HepG2 (cell line): ENCODE measurements around the gene ADGRD1. TPM values are rescaled to one million over a fixed set of nuclear protein-coding genes. Genes with fewer than 3 reads are reported as not detected.
A peak's percentile ranks its signal among the peaks of the same experiment; 100 is the strongest.

Experiments used
- AKAP8 ChIP-seq: sonication (generic); formaldehyde crosslinking; IDR thresholded peaks from 2 replicates; pipeline ENCODE4 v1.5.1; 2020; ENCODE audit warnings: mild to moderate bottlenecking, missing genetic modification reagents
- ARID3A ChIP-seq: IDR thresholded peaks from 2 replicates; pipeline ENCODE4 v1.6.1; 2012; ENCODE audit warnings: low read depth, low read length, improper control_type of control experiment
- BORCS8-MEF2B ChIP-seq: sonication (generic); formaldehyde crosslinking; IDR thresholded peaks from 2 replicates; pipeline ENCODE4 v1.8.0; 2022; ENCODE audit warnings: mild to moderate bottlenecking, missing genetic modification reagents
- CAMTA2 ChIP-seq: sonication (generic); formaldehyde crosslinking; IDR thresholded peaks from 2 replicates; pipeline ENCODE4 v1.4.0; 2020; ENCODE audit warnings: mild to moderate bottlenecking, missing genetic modification reagents, borderline replicate concordance
- CENPX ChIP-seq: sonication (generic); formaldehyde crosslinking; IDR thresholded peaks from 2 replicates; pipeline ENCODE4 v1.9.0; 2021; ENCODE audit warnings: mild to moderate bottlenecking, missing genetic modification reagents, moderate library complexity
- HES4 ChIP-seq: sonication (generic); formaldehyde crosslinking; IDR thresholded peaks from 2 replicates; pipeline ENCODE4 v1.9.0; 2021; ENCODE audit warnings: mild to moderate bottlenecking, missing genetic modification reagents, borderline replicate concordance
- HHEX ChIP-seq: IDR thresholded peaks from 2 replicates; pipeline ENCODE4 v1.6.1; 2016; ENCODE audit warnings: control low read depth
- KLF12 ChIP-seq: sonication (generic); formaldehyde crosslinking; IDR thresholded peaks from 2 replicates; pipeline ENCODE4 v1.4.0; 2020; ENCODE audit warnings: missing genetic modification reagents, borderline replicate concordance
- KMT2A ChIP-seq: sonication (generic); formaldehyde crosslinking; IDR thresholded peaks from 2 replicates; pipeline ENCODE4 v1.4.0; 2020; ENCODE audit warnings: missing genetic modification reagents
- MYC ChIP-seq: sonication (generic); formaldehyde crosslinking; IDR thresholded peaks from 2 replicates; pipeline ENCODE4 v1.9.0; 2021; ENCODE audit warnings: missing genetic modification reagents, borderline replicate concordance
- NCOA5 ChIP-seq: sonication (generic); formaldehyde crosslinking; IDR thresholded peaks from 2 replicates; pipeline ENCODE4 v1.4.0; 2020; ENCODE audit warnings: missing genetic modification reagents
- TERF1 ChIP-seq: sonication (generic); formaldehyde crosslinking; IDR thresholded peaks from 2 replicates; pipeline ENCODE4 v1.8.0; 2022; ENCODE audit warnings: mild to moderate bottlenecking, missing genetic modification reagents, moderate library complexity
- THAP11 ChIP-seq: IDR thresholded peaks from 2 replicates; pipeline ENCODE4 v1.6.1; 2016; ENCODE audit warnings: missing biosample characterization, missing genetic modification reagents
- ZNF337 ChIP-seq: sonication (generic); formaldehyde crosslinking; IDR thresholded peaks from 2 replicates; pipeline ENCODE4 v1.5.1; 2020; ENCODE audit warnings: missing genetic modification reagents, low read depth, mild to moderate bottlenecking, borderline replicate concordance
- ZNF513 ChIP-seq: sonication (generic); formaldehyde crosslinking; conservative IDR thresholded peaks from 2 replicates; pipeline ENCODE4 v1.5.0; 2020; ENCODE audit warnings: missing genetic modification reagents
- ZNF550 ChIP-seq: sonication (generic); formaldehyde crosslinking; IDR thresholded peaks from 2 replicates; pipeline ENCODE4 v1.4.0; 2020; ENCODE audit warnings: mild to moderate bottlenecking, missing genetic modification reagents, borderline replicate concordance
- ZNF660 ChIP-seq: sonication (generic); formaldehyde crosslinking; IDR thresholded peaks from 2 replicates; pipeline ENCODE4 v1.5.1; 2020; ENCODE audit warnings: mild to moderate bottlenecking, low read depth, missing genetic modification reagents, borderline replicate concordance
- ZNF703 ChIP-seq: sonication (generic); formaldehyde crosslinking; IDR thresholded peaks from 2 replicates; pipeline ENCODE4 v1.5.1; 2020; ENCODE audit warnings: missing genetic modification reagents, mild to moderate bottlenecking, moderate library complexity, borderline replicate concordance
- ZNF768 ChIP-seq: sonication (generic); formaldehyde crosslinking; IDR thresholded peaks from 2 replicates; pipeline ENCODE4 v1.4.0; 2020; ENCODE audit warnings: missing genetic modification reagents
- ZNF878 ChIP-seq: sonication (generic); formaldehyde crosslinking; IDR thresholded peaks from 2 replicates; pipeline ENCODE4 v1.8.1; 2023; ENCODE audit warnings: mild to moderate bottlenecking, missing genetic modification reagents, moderate library complexity
- polyA plus RNA-seq, 8 experiments: library from polyadenylated mRNA; depleted of rRNA in 3 of 8; stranded (reverse) in 7 of 8; unstranded in 1 of 8; fragments of >200 nt; fragmentation: Illumina TruSeq in 4 of 8; extraction: Trizol in 4 of 8; gene quantifications; 2 replicates each; pipeline versions ENCODE4 v1.2.1 to v1.2.3, GENCODE V29; 2011 to 2016; ENCODE audit warnings: low read depth in 4 of 8, missing spikeins in 1 of 8, mixed read lengths in 1 of 8; ENCODE audit not compliant: insufficient read depth in 1 of 8
- total RNA-seq, 5 experiments: library from RNA; depleted of rRNA; stranded (reverse); fragments of >200 nt; fragmentation: Illumina TruSeq; extraction: Trizol; gene quantifications; 2 replicates each; pipeline ENCODE4 v1.2.3, GENCODE V29; 2016; ENCODE audit warnings: low read depth in 1 of 5
- TF ChIP-seq, protein P1 (sequence below): sonication (generic); formaldehyde crosslinking; IDR thresholded peaks from 2 replicates; pipeline ENCODE4 v1.4.0; 2020; ENCODE audit warnings: missing genetic modification reagents; ENCODE audit errors: not compliant biosample characterization
- TF ChIP-seq, protein P2 (sequence below): sonication (generic); formaldehyde crosslinking; IDR thresholded peaks from 2 replicates; pipeline ENCODE4 v1.8.0; 2022; ENCODE audit warnings: missing genetic modification reagents, low read depth, mild to moderate bottlenecking, borderline replicate concordance
- TF ChIP-seq, protein P3 (sequence below): sonication (generic); IDR thresholded peaks from 2 replicates; pipeline ENCODE4 v1.6.1; 2016; ENCODE audit warnings: low read depth, borderline replicate concordance

Gene ADGRD1
- total and polyA plus RNA-seq, 2 of the 13 experiments (the other 11 are each of a cell fraction or from before 2014, with no cell fraction given) = 0.46 to 12.4 TPM

DNA sequence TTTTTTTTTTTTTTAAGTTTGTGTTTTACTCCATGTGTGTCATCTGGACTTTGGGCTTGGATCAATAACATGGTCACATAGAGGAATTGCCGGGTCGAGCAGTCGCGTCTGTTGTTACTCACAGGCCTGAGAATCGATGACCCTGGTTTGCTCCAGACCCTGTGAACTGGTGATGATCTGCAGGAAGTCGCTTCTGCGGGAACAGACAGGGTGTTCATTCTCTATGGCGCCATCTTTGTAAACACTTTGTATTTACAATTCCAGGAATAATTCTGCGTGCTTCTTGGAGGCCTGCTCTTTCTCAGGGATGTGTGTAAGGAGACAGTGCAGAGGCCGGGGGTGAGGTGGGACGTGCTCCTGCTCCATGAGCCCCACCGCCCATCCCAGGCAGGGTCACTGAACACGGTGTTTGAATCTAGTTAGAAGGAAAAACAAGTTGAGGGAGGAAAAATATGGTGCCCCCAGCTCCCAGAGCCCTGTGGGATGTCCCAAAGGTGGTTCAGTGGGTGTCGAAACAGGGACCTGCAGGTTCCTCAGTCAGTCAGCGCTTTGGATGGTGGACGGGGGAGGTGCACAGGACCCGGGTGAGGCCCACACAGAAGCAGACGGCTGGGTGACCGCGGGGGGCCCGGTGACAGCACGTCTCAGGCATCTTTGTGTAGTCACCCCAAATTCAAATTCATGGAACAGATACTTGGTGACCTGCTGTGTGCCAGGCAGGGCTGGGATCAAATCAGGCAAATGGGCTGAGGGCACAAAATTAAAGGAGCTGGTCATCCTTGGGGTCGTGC lies 58.8 kb downstream of the ADGRD1 start (continued):
- TF ChIP-seq KLF12 (CRISPR knock-in tag) (peak; percentile 73; the same call in 1 of the 2 replicates), AKAP8 (CRISPR knock-in tag) (no peak), CENPX (CRISPR knock-in tag) (no peak), ZNF660 (CRISPR knock-in tag) (no peak), ZNF513 (CRISPR knock-in tag) (no peak), CAMTA2 (no peak), MYC (peak; percentile 82; the same call in 1 of the 2 replicates), THAP11 (CRISPR knock-in tag) (peak; percentile 77), ZNF878 (CRISPR knock-in tag) (peak; percentile 95), HES4 (CRISPR knock-in tag) (no peak; the same call in 1 of the 2 replicates), ZNF768 (CRISPR knock-in tag) (no peak), KMT2A (CRISPR knock-in tag) (no peak), NCOA5 (CRISPR knock-in tag) (no peak), ZNF337 (no peak), TERF1 (CRISPR knock-in tag) (no peak), ZNF703 (CRISPR knock-in tag) (no peak), ARID3A (peak; percentile 92), BORCS8-MEF2B (CRISPR knock-in tag) (peak; percentile 56), HHEX (peak; percentile 40; the same call in 1 of the 2 replicates), ZNF550 (CRISPR knock-in tag) (no peak)
- TF ChIP-seq, protein P1, sequence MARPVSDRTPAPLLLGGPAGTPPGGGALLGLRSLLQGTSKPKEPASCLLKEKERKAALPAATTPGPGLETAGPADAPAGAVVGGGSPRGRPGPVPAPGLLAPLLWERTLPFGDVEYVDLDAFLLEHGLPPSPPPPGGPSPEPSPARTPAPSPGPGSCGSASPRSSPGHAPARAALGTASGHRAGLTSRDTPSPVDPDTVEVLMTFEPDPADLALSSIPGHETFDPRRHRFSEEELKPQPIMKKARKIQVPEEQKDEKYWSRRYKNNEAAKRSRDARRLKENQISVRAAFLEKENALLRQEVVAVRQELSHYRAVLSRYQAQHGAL (CRISPR knock-in tag) = no peak
- TF ChIP-seq, protein P2, sequence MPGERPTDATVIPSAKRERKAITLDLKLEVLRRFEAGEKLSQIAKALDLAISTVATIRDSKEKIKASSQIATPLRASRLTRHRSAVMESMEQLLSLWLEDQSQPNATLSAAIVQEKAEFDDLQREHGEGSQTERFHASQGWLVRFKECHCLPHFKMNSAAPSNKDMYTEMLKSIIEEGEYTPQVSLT (CRISPR knock-in tag) = no peak
- TF ChIP-seq, protein P3, sequence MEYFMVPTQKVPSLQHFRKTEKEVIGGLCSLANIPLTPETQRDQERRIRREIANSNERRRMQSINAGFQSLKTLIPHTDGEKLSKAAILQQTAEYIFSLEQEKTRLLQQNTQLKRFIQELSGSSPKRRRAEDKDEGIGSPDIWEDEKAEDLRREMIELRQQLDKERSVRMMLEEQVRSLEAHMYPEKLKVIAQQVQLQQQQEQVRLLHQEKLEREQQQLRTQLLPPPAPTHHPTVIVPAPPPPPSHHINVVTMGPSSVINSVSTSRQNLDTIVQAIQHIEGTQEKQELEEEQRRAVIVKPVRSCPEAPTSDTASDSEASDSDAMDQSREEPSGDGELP = peak; percentile 67; the same call in 1 of the 2 replicates
